T-helper 17 cell (primary cell): ENCODE results near the gene ABL2. TPM values are rescaled to one million over a fixed set of nuclear protein-coding genes. Genes with fewer than 3 reads are reported as not detected.
A peak's percentile ranks its signal among the peaks of the same experiment; 100 is the strongest.
"Not testable (repeated sequence)": the region's sequence is repeated elsewhere in the genome, so short reads cannot be mapped to it uniquely, and the experiment has no call there.

Experiments
- ATAC-seq: fragments of 150-1000 bp; cut with Tn5 transposase; 2 replicates; pipeline ENCODE4 v1.10.0; 2021; ENCODE audit warnings: mild to moderate bottlenecking, moderate library complexity
- DNase-seq, 3 donors: peaks; one replicate each; pipeline versions ENCODE4 v3.0.0 to v3.0.0-alpha.2; 2020 to 2021
- H3K9me3 ChIP-seq: one replicate; pipeline ENCODE4 v1.7.0; 2013; ENCODE audit warnings: low read length, mild to moderate bottlenecking; ENCODE audit not compliant: control insufficient read depth, poor library complexity, severe bottlenecking
- H3K27ac Mint-ChIP-seq: one replicate; pipeline ENCODE4 v1.8.0; 2022; ENCODE audit warnings: mild to moderate bottlenecking, moderate library complexity, mixed read lengths
- H3K27me3 Mint-ChIP-seq: one replicate; pipeline ENCODE4 v1.8.0; 2022; ENCODE audit warnings: mixed read lengths
- H3K36me3 Mint-ChIP-seq: one replicate; pipeline ENCODE4 v1.8.0; 2022; ENCODE audit warnings: low read depth, mixed read lengths
- H3K4me1 Mint-ChIP-seq: one replicate; pipeline ENCODE4 v1.8.0; 2022; ENCODE audit warnings: mild to moderate bottlenecking, mixed read lengths
- H3K4me3 Mint-ChIP-seq: one replicate; pipeline ENCODE4 v1.8.0; 2022; ENCODE audit warnings: mild to moderate bottlenecking, moderate library complexity, mixed read lengths
- total RNA-seq, 4 donors: library from RNA in 2 of 4; stranded (reverse) in 2 of 4; gene quantifications; one replicate each; pipeline ENCODE4 v1.2.3 and lab custom pipeline; 2022 to 2026

ABL2 gene
- total RNA-seq, result 10 to 100 TPM; 12.5 to 15.3 TPM
- 41.0 to 45.4 reads per million in 2 donors for total RNA-seq (lab: John Stamatoyannopoulos, UW)

DNA sequence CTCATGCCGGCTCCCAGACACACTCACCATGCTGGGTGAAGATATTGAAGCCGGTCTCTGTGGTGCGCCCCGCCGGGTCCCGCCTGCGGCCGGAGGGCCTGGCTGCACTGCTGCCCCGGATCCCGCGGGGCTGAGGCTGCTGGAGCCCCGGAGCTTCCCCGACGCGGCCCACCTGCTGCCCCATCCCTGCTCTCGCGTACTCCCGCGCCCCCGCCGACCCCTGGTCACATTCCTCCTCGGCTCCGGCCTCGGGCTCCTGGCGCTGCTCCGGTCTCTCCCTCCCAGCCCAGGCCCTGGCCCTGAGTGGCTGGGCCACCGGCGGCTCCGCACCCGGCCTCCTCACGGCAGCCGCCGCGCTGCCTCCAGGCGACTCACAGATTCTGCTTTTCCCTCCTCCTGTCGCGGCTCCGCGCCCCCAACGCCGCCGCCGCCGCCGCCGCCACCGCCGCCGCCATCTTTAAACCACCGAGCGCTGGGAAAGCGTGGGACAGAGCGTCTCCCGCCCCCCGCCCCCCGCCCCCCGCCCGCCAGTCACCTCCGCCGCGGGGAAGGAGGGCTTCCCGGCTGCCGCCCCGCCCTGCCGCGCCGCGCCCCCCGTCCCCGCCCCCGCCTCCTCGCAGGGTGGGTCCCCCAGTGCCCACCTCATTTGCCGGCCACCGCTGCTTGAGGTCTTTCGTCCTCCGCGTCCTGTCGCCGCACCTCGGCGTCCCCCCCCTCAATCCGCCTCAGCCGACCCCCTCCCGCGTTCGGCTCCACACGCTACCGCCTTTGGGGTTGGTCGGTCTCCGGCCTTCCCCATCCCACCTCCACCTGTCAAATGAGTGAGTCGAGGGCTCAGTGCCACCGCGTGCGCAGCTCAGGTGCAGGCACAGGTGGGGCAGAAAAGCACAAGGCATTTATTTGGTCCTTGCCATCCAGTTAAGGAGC is at the start of gene ABL2:
Gene ABL2 (minus strand): TSS at position 464 of the 927 bp plus-strand sequence. CDS start 280 bp downstream, at position 184.
- Mint-ChIP-seq H3K36me3 (peaks cover 3% of the 10 kb centered on the region), H3K27me3 (no peaks in the 10 kb centered on the region), H3K27ac (peak within 1 kb of the TSS; percentile 82), H3K4me3 (peak within 1 kb of the TSS; percentile 97), H3K4me1 (peaks cover 27% of the 10 kb centered on the region)
- ATAC-seq, result peak; percentile 76
- peak; percentile 18 to 55 (median 53) for DNase-seq
- H3K9me3 ChIP-seq, result no peaks in the 10 kb centered on the region

GRCh38 chr1:179278920-179279319 is 49.4 kb upstream of the ABL2 start:
- H3K4me1 Mint-ChIP-seq, result no peaks in the 10 kb centered on the region
- no peaks in the 10 kb centered on the region for H3K27me3 Mint-ChIP-seq
- no peak overlapping the region for H3K27ac Mint-ChIP-seq
- ATAC-seq (no peak), DNase-seq (no peak)
- H3K36me3 Mint-ChIP-seq, result no peaks in the 10 kb centered on the region
- H3K9me3 ChIP-seq, result no peaks in the 10 kb centered on the region
- H3K4me3 Mint-ChIP-seq, result no peak overlapping the region

- not testable (repeated sequence) for H3K27ac Mint-ChIP-seq, ATAC-seq, H3K27me3 Mint-ChIP-seq, DNase-seq, H3K36me3 Mint-ChIP-seq, H3K4me3 Mint-ChIP-seq, H3K4me1 Mint-ChIP-seq, H3K9me3 ChIP-seq
These were observed 44.9 kb upstream of the ABL2 start for GRCh38 chr1:179274424-179274823.

DNA sequence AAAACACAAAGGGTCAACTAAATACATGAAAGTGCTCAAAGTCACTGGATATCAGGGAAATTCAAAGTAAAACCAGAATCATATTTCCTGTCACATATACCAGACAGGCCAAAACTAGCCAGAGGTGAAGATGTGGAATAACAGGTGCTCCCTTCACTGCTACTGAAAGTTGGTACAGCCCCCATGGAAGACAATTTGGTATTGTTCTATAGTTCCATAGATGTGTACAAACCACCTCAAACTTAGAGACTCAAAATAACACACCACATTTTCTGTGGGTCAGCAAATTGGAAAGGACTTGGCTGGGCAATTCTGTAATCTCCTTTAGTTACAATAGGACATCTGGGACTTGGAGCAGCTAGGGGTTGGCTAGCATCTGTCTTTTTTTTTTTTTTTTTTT is 39.6 kb upstream of the ABL2 start:
- Mint-ChIP-seq H3K4me3 (no peak overlapping the region), H3K4me1 (peaks cover 2% of the 10 kb centered on the region), H3K36me3 (peaks cover 3% of the 10 kb centered on the region), H3K27me3 (no peaks in the 10 kb centered on the region), H3K27ac (no peak overlapping the region)
- DNase-seq, result no peak
- H3K9me3 ChIP-seq, result no peaks in the 10 kb centered on the region
- no peak for ATAC-seq

DNA sequence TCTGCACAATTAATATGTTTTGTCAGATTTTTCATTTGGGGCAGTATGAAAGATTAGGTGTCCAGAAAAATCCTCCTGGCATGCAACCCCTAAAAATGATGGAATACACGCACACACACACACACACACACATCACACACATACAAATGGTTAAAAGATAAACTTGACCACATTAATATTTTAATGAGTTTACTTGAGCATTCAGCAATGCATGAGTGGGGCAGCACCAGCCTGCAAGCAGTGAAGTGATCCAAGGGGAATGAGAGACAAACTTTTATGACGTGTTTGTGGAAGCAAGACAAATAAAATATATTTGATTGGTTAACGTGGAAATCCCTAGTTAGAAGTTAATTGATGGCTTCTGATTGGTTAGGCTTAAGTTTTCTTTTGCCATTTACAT is 35.0 kb upstream of the ABL2 start:
- Mint-ChIP-seq H3K4me1 (peaks cover 2% of the 10 kb centered on the region), H3K4me3 (no peak overlapping the region), H3K27ac (no peak overlapping the region), H3K36me3 (peaks cover 3% of the 10 kb centered on the region), H3K27me3 (no peaks in the 10 kb centered on the region)
- ATAC-seq (no peak), DNase-seq (no peak)
- no peaks in the 10 kb centered on the region for H3K9me3 ChIP-seq

DNA sequence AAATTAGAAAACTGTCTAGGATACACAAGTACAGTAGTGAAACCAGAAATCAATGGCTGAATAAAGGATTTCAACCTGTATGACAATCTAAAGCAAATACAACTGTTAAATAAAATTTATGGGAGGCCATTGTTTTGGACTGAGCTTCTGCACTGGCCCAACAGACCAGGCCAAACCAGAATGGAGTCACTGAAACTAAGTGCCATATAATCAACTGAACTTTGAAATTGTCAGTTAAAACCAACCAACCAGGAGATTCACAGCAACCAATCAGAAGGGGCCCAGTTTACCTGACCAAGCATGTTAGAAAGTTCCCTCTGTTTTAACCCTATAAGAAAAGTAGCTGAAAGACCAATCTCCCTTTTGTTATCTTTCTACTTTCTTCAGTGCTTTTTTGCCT is 33.6 kb upstream of the ABL2 start:
- peaks cover 3% of the 10 kb centered on the region for H3K36me3 Mint-ChIP-seq
- H3K9me3 ChIP-seq, result no peaks in the 10 kb centered on the region
- peaks cover 2% of the 10 kb centered on the region for H3K4me1 Mint-ChIP-seq
- ATAC-seq (no peak), DNase-seq (no peak)
- no peak overlapping the region for H3K27ac Mint-ChIP-seq
- no peaks in the 10 kb centered on the region for H3K27me3 Mint-ChIP-seq
- H3K4me3 Mint-ChIP-seq, result no peak overlapping the region

GRCh38 chr1:179262183-179262582 is 32.7 kb upstream of the ABL2 start:
- Mint-ChIP-seq H3K4me1 (peaks cover 2% of the 10 kb centered on the region), H3K36me3 (no peaks in the 10 kb centered on the region), H3K27me3 (no peaks in the 10 kb centered on the region), H3K27ac (no peak overlapping the region), H3K4me3 (no peak overlapping the region)
- ATAC-seq, result no peak
- no peak for DNase-seq
- H3K9me3 ChIP-seq, result no peaks in the 10 kb centered on the region

- Mint-ChIP-seq H3K36me3 (no peaks in the 10 kb centered on the region), H3K4me3 (no peak overlapping the region), H3K4me1 (no peaks in the 10 kb centered on the region), H3K27ac (no peak overlapping the region), H3K27me3 (peaks cover 6% of the 10 kb centered on the region)
- H3K9me3 ChIP-seq, result no peaks in the 10 kb centered on the region
- no peak for ATAC-seq
- DNase-seq, result no peak
These were observed 24.0 kb upstream of the ABL2 start for GRCh38 chr1:179253286-179253972.

GRCh38 chr1:179252606-179253005 is 23.1 kb upstream of the ABL2 start:
- H3K9me3 ChIP-seq, result no peaks in the 10 kb centered on the region
- DNase-seq (no peak), ATAC-seq (no peak)
- Mint-ChIP-seq H3K27me3 (peaks cover 6% of the 10 kb centered on the region), H3K4me1 (no peaks in the 10 kb centered on the region), H3K36me3 (no peaks in the 10 kb centered on the region), H3K4me3 (no peak overlapping the region), H3K27ac (no peak overlapping the region)

- peaks cover 6% of the 10 kb centered on the region for H3K27me3 Mint-ChIP-seq
- no peaks in the 10 kb centered on the region for H3K9me3 ChIP-seq
- ATAC-seq (no peak), DNase-seq (no peak)
- no peak overlapping the region for H3K4me3 Mint-ChIP-seq
- H3K27ac Mint-ChIP-seq, result no peak overlapping the region
- no peaks in the 10 kb centered on the region for H3K4me1 Mint-ChIP-seq
- H3K36me3 Mint-ChIP-seq, result no peaks in the 10 kb centered on the region
These were observed 22.2 kb upstream of the ABL2 start for GRCh38 chr1:179251675-179252074.

DNA sequence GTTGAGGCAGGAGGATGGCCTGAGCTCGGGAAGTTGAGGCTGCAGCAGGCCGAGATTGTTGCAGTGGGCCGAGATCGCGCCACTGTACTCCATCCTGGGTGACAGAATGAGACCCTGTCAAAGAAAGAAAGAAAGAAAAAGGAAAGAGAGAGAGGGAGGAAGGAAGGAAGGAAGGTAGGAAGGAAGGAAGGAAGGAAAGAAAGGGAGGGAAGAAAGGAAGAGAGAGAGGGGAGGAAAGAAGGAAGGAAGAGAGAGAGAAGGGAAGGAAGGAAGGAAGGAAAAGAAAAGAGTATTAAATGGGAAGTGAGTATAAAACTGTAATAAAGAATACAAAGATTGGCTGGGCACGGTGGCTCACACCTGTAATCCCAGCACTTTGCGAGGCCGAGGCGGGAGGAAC is 18.4 kb upstream of the ABL2 start:
- Mint-ChIP-seq H3K27me3 (peaks cover 6% of the 10 kb centered on the region), H3K4me3 (no peak overlapping the region), H3K27ac (no peak overlapping the region), H3K4me1 (no peaks in the 10 kb centered on the region), H3K36me3 (no peaks in the 10 kb centered on the region)
- DNase-seq (no peak), ATAC-seq (no peak)
- H3K9me3 ChIP-seq, result no peaks in the 10 kb centered on the region

- H3K27ac Mint-ChIP-seq, H3K4me3 Mint-ChIP-seq, H3K9me3 ChIP-seq, H3K4me1 Mint-ChIP-seq, H3K36me3 Mint-ChIP-seq, H3K27me3 Mint-ChIP-seq, ATAC-seq, DNase-seq: not testable (repeated sequence)
These were observed 15.9 kb upstream of the ABL2 start for GRCh38 chr1:179245426-179245825.

DNA sequence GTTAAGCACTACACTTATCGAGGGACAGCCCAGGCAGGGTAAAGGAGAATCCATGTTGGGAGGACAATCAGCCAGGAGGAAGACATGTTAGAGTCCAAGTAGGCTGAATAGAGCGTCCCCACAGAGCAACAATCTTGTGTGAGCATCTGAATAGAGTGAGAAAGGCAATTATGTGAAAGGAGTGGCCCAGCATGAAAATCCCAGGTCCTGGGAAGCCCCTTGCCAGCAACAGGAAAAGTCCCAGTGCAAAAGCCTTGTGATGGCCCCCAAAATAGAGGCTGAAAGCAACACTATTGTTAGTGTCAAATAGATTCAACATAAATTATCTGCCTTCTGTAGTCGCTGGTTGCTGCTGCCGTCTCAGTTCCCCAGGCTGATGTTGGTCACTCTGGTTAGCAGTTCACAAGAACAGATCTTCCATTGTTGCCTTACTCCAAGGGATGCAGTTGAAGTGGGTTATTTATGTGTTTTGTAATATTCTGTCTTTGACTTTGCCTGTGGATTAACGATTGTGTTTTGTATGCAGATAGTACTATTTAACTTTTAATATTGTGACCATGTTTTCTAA is 12.1 kb upstream of the ABL2 start:
- H3K27me3 Mint-ChIP-seq, result no peaks in the 10 kb centered on the region
- DNase-seq, result no peak
- no peak for ATAC-seq
- no peaks in the 10 kb centered on the region for H3K9me3 ChIP-seq
- H3K36me3 Mint-ChIP-seq, result no peaks in the 10 kb centered on the region
- no peak overlapping the region for H3K4me3 Mint-ChIP-seq
- H3K27ac Mint-ChIP-seq, result no peak overlapping the region
- no peaks in the 10 kb centered on the region for H3K4me1 Mint-ChIP-seq
